ENCODE measurements around the gene GPRASP2.

GRCh38 chrX:102669526-102669925 lies 42.7 kb upstream of the GPRASP2 start:
- TF ChIP-seq CTCF (conservative IDR thresholded peaks at IDR 0.05; ENCODE audit: low read length) (no peak), EZH2phosphoT487 (IDR thresholded peaks at IDR 0.05; ENCODE audit: borderline replicate concordance) (no peak)
